GM21825 (cell line): ENCODE measurements around the gene INTS2.
"Not testable (repeated sequence)": the region's sequence is repeated elsewhere in the genome, so short reads cannot be mapped to it uniquely, and the experiment has no call there.

ENCODE experiments used
- ATAC-seq: cut with Tn5 transposase; IDR thresholded peaks from one replicate; pipeline ENCODE4 v1.9.1; 2021; ENCODE audit warnings: mild to moderate bottlenecking, moderate library complexity; ENCODE audit not compliant: unreplicated experiment

INTS2 gene

DNA sequence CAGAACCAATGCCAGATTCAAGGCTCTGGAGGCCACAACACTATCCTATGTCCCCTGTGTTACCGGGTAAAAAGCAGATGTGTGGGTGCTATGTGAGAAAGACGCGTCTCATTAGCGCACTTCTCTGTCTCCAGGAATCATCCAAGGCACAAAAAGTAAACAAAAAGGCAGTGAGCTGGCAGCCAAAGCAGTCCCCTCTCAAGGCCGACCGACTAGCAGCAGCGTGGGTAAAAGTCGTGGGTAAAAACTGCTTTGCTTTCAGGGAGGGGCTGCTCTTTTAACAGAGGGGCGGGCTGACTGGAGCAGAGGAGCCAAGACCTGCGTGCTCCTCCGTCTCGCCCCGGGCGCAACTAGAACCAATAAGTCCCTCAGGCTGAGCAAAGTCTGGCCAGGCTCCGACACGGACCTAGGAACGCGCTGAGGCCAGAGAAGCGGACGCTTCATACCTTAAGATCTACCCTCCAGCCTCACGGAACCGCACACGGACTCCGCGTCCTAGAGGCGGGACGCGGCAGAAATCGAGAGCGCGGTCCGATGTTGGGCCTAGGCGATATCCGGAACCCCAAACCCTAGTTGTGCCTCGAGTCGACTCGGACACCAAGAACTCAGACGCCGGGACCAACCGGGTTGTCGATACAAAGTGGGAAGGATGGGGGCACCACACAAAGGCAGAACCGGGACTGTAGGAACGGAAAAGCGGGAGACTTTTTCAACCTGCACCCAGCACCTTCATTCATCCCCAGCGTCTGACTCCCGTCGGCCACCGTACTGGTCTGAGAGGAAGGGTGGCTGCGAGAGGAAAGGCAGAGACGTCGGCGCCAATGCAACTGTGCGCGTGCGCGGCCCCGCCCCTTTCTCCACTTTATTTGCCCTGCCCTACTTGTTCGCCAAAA, at the start of gene INTS2:
TSS of gene INTS2 (minus strand) at position 775 of the 893 bp plus-strand sequence. CDS start 1,338 bp downstream, outside the sequence.
- ATAC-seq, result peak; percentile 81

DNA sequence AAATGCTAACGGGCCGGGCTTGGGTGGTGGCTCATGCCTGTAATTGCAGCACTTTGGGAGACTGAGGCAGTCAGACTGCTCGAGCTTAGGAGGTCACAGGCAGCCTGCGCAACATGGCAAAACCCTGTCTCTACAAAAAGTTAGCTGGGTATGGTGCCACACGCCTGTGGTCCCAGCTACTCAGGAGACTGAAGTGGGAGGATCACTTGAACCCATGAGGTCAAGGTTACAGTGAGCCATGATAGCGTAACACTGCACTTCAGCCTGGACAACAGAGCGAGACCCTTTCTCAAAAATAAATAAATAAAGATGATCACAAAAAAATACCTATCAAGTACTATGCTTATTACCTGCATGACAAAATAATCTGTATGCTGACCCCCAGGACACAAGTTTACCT, 46.3 kb upstream of the INTS2 start:
- ATAC-seq, result no peak

GRCh38 chr17:61972311-61972710, 44.5 kb upstream of the INTS2 start:
- no peak for ATAC-seq

DNA sequence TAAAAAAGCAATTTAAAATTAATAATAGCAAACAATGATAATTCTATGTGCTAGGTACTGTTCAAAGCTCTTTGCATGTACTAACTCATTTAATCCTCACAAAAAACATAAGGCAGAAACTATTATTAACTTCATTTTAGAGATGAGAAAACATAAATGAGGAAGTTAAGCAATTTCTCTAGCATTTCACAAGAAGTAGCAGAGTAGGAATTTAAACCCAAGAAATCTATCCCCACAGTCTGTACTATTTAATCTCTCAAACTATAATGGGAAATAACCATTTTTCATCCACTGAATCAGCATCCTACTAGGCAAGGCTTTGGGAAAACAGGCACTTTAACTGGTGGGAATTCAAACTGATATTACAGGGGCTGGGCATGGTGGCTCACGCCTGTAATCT, 42.2 kb upstream of the INTS2 start:
- no peak for ATAC-seq

DNA sequence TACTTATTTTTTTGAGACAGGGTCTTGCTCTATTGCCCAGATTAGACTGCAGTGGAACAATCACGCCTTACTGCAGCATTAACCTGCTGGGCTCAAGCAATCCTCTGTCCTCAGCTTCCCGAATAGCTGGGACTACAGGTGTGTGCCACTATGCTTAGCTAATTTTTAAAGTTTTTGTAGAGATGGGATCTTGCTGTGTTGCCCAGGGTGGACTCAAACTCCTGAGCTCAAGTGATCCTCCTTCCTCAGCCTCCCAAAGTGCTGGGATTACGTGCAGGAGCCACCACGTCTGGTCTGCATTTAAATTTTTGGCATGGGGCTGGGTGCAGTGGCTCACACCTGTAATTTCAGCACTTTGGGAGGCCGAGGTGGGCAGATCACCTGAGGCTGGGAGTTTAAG, 41.0 kb upstream of the INTS2 start:
- ATAC-seq, result no peak

- no peak for ATAC-seq
Measured at GRCh38 chr17:61967729-61968128, 39.9 kb upstream of the INTS2 start.

DNA sequence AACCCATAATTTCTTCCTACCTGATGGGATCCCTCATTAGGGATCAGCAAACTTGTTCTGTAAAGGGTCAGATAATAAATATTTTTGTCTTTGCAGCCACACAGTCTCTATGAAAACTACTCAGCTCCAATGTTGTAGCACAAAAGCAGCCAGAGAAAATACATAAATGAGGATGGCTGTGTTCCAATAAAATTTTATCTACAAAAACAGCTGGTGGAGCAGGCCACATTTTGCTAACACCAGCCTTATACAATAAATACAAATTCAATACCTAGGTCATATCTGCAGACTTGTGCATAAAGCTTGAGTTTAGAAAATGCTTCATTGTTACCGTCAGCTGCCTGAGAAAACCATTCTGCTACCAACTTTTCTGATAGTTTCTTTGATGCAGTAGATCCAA, 38.4 kb upstream of the INTS2 start:
- no peak for ATAC-seq

DNA sequence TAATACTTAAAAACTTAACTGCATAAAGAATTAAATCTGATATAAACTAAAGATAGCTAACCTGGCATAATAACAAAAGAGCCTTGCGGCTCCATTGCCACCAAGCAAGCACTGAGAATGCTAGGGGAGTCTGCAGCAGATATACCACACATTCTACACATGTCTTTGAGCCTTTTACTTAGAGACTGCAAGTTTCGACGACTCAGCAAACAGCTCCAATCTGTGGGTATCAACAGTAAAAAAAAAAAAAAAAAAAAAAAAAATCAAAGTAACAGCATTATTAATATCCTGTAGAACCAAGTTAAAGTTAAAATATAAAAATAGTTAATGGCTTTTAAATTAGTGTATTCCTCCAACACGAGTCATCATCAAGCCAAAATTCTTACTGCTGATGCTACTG, 27.8 kb upstream of the INTS2 start:
- ATAC-seq, result no peak

GRCh38 chr17:61947367-61948078, 19.7 kb upstream of the INTS2 start:
- no peak for ATAC-seq

DNA sequence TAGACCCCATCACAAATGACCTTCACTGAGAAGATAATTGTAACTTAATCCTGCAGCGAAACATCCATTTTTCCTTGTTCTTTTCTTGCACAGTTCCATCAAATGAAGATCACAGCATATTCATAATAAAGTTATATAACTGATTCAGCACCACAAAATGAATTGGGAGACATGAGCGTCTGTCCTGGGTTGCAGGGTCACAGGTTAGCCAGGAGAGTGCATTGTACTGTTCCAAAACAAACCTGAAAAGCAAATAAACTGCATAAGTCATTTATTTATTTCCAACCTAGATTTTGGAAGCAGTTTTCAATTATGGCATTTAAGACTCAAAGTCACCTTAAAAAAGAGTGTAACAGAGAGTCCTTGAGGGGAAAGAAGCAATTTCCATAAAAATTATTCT, 18.6 kb upstream of the INTS2 start:
- ATAC-seq, result no peak

- ATAC-seq, result no peak
Measured at GRCh38 chr17:61943117-61943516, 15.3 kb upstream of the INTS2 start.

DNA sequence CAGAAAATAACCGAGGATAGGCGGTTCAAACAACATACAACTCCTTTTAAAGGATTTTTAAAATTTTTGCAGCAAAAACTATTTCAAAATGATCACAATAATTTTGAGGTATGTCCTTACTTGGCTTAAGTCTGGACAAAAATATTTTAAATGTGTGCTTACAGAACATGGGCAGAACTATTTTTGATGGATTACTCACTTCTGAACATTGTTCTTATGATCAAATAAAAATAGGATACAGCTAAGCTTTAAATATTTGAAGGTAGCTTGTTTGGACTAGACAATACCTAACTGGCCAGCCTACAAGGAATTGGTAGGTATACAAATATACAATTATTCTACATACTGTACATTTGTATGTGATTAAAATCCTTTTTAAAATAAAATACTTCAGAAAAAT, 14.3 kb upstream of the INTS2 start:
- no peak for ATAC-seq

GRCh38 chr17:61928101-61928436, 287 bp upstream of the INTS2 start:
- ATAC-seq, result no peak

GRCh38 chr17:61926826-61927207, 965 bp downstream of the INTS2 start:
- ATAC-seq, result no peak

DNA sequence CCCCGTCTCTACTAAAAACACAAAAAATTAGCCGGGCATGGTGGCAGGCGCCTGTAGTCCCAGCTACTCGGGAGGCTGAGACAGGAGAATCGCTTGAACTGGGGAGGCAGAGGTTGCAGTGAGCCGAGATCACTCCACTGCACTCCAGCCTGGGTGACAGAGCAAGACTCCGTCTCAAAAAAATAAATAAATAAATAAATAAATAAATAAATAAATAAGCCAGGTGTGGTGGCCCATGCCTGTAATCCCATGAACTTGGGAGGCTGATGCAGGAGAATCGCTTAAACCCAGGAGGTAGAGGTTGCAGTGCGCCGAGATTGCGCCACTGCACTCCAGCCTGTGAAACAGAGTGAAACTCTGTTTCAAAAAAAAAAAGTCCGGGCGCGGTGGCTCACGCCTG, 12.6 kb downstream of the INTS2 start:
- ATAC-seq, result not testable (repeated sequence)

DNA sequence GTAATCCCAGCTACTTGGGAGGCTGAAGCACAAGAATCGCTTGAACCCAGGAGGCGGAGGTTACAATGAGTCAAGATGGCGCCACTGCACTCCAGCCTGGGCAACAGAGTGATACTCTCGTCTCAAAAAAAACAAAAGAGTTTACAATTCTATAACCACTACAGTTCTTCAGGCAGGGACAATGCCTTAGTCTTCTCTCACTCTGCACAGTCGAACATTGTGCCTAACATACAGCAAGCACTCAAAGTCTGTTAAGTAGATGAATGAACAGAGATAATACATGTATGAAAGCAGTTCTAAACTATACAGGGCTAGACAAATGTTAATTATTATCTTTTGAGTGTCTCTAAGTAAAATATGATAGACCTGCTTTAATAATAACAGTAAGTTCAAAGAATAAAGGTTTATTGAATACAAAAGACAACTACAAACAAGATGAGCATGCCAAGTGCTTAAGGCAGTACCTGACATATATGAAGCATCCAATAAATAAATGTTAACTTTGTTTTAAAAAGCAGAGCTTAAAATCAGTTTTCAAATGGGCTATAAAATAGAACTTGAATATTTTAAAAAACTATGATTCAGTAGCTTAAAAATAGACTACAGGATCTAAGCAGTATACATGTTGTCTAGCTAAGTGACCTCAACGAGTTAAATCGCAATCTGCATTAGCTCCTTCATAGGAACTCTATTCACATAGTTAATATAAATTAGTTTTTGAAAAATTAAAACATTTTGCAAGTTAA, 19.3 kb downstream of the INTS2 start:
- no peak for ATAC-seq

DNA sequence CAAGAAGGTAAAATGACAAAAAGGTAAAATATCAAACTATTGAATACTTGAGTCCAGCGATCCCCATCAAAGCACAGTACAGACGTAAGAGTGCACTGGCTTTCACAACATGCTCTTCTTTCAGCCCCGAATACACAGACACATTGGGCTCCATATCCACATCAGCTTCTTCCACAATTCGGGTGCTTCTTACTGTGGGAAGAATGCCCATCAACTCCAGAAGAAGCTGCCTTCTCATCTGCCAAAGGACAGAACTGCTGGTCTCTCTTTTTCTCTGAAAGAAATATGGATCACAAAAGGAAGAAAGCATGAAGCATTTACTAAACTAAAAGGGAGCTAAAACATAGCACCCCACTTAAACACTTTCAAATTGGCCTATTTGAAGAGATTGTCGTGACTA, 20.4 kb downstream of the INTS2 start:
- ATAC-seq, result no peak

GRCh38 chr17:61904094-61904710, 23.6 kb downstream of the INTS2 start:
- ATAC-seq, result no peak

DNA sequence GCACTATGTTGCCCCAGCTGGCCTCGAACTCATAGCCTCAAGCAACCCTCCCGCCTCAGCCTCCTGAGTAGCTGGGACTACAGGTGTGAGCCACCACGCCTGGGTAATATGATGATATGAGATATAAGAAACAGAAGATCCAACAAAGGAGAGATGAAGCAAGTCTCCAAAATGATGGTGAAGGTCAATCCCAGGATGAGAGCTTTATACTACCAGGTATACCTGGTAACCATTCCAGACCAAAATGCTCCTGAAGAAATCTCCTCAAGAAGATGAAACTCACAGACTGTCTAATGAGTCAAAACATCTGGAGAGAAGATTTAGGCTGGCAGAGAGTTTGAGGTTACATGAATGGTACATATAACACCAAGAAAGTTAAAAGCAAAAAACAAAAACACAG, 24.5 kb downstream of the INTS2 start:
- ATAC-seq, result no peak

DNA sequence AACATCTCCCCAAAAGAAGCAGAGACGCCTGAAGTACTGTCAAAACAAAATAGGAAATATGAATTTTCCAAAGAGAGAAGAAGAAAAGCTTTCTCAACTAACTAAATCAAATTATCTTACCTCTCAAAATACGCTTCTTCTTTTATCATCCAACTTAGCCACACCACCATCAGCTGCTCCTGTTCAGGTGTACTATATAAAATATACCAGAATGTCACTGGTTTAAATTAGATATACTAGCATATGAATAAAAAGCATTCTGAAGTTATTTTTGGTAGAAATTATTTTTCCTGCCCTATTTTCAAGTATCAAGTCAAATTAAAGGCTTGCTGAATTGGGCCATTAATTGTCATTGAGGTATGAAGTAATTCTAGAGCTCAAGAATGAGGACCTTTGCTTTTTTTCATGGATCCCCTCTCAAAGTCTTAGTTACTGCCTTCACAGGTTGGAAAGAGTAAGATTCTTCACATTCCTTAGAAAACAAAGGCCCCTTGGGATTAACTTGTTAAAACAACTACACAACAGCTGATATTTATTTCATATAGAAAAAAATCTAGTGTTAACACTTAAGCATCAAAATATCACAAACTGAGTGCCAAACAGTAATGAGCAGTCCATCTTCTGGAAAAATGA, 30.1 kb downstream of the INTS2 start:
- no peak for ATAC-seq

DNA sequence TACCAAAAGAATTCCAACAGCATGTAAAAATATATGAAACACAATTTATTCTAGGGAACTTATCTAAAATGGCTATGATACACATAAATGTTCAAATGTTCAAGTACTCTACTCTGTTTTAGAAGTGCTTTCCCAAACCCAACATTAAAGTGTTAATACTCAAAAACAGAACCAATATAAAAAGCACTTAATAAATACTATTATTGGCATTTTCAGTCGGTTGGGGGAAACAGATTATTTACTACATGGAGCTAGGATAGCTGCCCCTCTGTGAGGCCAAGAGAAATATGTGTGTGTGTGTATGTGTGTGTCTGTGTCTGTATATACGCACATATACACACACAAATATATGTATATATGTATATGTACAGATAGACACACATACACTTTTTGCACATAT, 32.4 kb downstream of the INTS2 start:
- no peak for ATAC-seq
